Right renal cortex interstitium (tissue), 3 donors: ENCODE results near the gene SUSD2. TPM values are rescaled to one million over a fixed set of nuclear protein-coding genes. Genes with fewer than 3 reads are reported as not detected.
"Not testable (repeated sequence)": the region's sequence is repeated elsewhere in the genome, so short reads cannot be mapped to it uniquely, and the experiment has no call there.

ENCODE experiments used
- DNase-seq, 3 donors: peaks; one replicate each; pipeline ENCODE4 v3.0.0-alpha.2; 2013; ENCODE audit warnings: low read depth in 3 of 3, low spot score in 2 of 3
- polyA plus RNA-seq, 3 donors: library from polyadenylated mRNA; unstranded; fragments of 120-200 nt; gene quantifications; one replicate each; pipeline ENCODE4 v1.2.1, GENCODE V29; 2013; ENCODE audit not compliant: insufficient read length in 3 of 3

SUSD2 gene
- polyA plus RNA-seq, 3 donors: 8.4 to 17.8 (median 17.2) TPM

DNA sequence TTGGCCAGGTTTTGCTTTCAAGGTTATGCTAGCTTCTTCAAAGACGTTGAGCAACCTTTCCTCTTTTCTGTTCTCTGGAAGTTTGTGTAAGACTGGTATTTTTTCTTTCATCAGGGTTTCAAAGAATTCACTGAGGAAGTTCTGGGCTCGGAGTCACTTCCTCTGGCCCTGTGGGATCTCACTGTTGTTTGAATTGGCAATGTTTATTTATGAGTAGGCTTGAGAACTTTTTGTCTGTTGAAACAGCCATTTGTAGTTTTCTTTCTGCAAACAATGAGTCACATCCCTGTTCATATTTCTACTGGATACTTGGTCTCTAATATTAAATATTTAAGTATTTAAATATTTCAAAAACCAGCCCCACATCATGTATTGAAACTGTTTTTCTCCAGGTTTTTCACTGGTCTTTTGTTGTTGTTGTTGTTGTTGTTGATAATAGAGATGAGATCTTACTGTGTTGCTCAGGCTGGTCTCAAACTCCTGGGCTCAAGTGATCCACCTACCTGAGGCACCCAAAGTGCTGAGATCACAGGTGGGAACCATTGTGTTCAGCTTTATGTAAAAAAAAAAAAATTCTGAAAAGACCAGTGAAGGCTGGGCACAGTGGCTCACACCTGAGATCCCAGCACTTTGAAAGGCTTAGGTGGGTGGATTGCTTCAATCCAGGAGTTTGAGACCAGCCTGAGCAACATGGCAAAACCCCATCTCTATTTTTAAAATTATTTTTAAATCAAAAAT, 26.9 kb downstream of the SUSD2 start:
- no peak for DNase-seq

DNA sequence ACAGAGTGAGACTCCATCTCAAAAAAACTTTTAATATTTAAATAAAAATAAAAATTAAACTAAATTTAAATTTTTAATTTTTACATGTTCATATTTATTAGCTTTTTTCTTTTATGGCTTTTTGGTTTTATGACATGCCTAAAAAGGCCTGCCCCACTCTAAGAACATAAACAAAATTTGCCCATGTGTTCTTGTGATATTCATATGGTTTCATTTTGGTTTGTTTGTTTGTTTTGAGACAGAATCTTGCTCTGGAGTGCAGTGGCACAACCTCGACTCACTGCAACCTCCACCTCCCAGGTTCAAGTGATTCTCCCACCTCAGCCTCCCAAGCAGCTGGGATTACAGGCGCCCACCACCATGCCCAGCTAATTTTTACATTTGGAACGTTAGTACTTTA, 27.7 kb downstream of the SUSD2 start:
- no peak for DNase-seq

GRCh38 chr22:24209687-24210086, 28.4 kb downstream of the SUSD2 start:
- no peak for DNase-seq

DNA sequence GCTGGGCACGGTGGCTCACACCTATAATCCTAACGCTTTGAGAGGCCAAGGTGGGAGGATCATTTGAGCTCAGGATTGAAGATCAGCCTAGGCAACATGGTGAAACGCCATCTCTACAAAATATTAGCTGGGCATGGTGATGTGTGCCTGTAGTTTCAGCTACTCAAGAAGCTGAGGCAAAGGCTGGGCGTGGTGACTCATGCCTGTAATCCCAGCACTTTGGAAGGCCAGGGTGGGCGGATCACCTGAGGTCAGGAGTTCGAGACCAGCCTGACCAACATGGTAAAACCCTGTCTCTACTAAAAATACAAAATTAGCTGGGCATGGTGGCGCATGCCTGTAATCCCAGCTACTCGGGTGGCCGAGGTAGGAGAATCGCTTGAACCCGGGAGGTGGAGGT, 29.1 kb downstream of the SUSD2 start:
- not testable (repeated sequence) for DNase-seq

- DNase-seq: not testable (repeated sequence)
These were observed 30.4 kb downstream of the SUSD2 start for GRCh38 chr22:24211716-24212115.

DNA sequence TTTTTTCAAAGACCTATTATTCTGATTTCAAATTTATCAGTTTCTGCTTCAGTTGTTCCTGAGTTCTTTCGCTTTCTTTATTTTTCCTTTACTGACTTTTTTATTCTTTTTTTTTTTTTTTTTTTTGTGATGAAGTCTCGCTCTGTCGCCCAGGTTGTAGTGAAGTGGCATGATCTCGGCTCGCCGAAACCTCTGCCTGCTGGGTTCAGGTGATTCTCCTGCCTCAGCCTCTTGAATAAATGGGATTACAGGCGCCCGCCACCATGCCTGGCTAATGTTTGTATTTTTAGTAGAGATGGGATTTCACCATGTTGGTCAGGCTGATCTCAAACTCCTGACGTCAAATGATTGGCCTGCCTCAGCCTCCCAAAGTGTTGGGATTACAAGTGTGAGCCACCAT, 31.8 kb downstream of the SUSD2 start:
- not testable (repeated sequence) for DNase-seq

GRCh38 chr22:24214467-24215285, 33.4 kb downstream of the SUSD2 start:
- no peak for DNase-seq

- no peak for DNase-seq
These were observed 35.4 kb downstream of the SUSD2 start for GRCh38 chr22:24216541-24217209.

GRCh38 chr22:24217384-24217783, 36.1 kb downstream of the SUSD2 start:
- no peak for DNase-seq

GRCh38 chr22:24219750-24220149, 38.5 kb downstream of the SUSD2 start:
- DNase-seq: no peak

DNA sequence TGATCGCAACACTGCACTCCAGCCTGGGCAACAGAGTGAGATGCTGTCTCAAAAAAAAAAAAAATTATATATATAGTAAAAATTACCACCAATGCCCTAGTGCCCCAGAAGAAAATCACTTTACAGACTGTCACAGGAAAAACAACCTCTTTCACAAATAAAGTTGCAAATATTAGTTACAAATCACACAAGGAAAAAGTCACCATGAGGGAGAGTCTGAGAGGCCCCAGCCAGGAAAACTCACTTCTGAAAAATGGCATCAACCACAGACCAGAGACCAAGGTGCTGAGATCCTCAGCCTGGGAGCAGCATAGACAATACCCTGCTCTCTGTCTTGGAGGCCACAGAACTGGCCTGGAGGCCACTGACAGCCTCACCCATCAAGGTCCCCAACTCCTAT, 43.2 kb downstream of the SUSD2 start:
- no peak for DNase-seq

DNA sequence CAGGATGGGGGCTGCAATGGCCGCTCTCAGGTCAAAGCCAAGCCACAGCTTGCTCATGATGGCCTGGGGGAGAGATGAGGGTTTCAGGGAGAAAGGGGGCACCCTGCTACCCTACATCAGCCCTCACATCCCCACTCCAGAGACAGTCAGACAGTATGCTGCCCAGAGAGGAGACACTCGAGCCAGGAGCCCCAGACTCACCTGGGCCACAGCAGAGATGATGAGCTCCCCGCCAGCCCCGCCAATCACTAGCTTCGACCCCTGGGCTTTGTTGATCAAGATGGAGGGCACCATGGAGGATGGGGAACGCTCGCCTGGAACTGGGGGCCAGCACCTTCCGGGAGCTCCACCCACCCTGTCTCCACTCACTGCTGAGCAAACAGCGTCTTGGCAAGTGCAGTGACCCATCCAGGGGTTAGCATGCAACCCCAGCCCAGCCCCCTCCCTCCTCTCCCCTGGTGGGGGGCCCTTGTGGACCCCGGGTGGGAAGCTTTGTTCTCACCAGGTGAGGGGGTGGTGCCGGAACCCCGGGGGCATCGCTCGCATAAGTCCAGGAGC, 43.8 kb downstream of the SUSD2 start:
- no peak for DNase-seq

GRCh38 chr22:24225951-24226350, 44.7 kb downstream of the SUSD2 start:
- DNase-seq: no peak

GRCh38 chr22:24230911-24231656, 49.8 kb downstream of the SUSD2 start:
- DNase-seq: no peak

GRCh38 chr22:24231706-24232105, 50.4 kb downstream of the SUSD2 start:
- DNase-seq: no peak

- no peak for DNase-seq
These were observed 50.8 kb downstream of the SUSD2 start for GRCh38 chr22:24232124-24232523.

DNA sequence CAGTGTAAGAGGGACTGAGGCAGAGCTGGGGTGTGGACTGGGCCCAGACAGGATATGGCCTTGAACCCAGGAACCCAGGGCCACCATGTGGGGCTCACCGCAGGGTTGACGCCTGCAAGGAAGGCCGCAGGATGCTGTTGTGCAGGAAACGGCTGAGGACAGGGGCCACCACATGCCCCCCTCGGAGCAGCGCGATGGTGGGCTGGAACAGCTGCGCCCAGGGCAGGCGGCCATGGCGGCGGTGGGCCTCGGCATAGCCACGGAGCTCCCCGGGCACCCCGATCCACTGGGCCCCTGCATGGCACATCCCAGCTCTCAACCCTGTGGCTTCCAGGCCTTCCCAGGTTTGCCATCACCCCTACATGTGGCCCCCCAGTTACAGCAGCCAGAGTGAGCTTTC, 51.4 kb downstream of the SUSD2 start:
- no peak for DNase-seq

DNA sequence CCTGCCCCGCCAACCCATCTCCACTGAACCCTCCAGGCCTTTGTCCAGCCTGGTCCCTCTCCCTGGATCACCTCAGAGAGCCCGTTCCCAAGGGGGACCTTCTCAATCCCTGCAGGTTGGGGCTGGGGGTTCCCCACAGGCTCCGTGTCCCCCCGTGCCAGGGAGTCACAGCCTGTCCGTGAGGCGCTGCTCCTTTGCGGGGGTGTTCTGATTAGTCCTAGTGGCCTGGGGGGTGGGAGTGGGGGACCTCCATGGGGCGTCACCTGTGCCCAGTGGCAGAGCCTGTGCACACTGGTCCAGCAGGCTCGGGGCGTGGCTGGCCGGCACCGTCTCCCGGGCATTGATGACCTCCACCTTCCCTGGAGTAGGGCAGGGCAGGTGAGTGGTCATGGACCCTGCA, 51.9 kb downstream of the SUSD2 start:
- DNase-seq: no peak

GRCh38 chr22:24233816-24234215, 52.5 kb downstream of the SUSD2 start:
- DNase-seq: no peak

GRCh38 chr22:24235315-24235714, 54.0 kb downstream of the SUSD2 start:
- DNase-seq: no peak

DNA sequence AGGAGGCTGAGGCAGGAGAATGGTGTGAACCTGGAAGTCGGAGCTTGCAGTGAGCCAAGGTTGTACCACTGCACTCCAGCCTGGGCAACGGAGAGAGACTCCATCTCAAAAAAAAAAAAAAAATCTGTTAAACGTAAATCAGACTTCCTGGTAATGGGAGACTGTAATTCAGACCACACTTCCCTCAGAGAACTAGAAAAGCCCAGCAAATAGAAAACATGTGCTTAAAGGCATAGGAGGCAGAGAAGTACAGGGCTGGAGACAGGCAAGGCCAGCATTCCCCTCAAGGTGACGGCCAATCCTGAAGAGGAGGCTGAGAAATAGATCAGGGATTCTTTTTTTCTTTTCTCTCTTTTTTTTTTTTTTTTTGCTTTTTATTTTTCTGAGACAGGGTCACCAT, 55.4 kb downstream of the SUSD2 start:
- DNase-seq: no peak
